Measurements from ENCODE around the gene SPNS2. TPM values are rescaled to one million over a fixed set of nuclear protein-coding genes. Genes with fewer than 3 reads are reported as not detected.

Gene SPNS2
- total and polyA plus RNA-seq, 2 experiments from 2014 or later, result 0.29 TPM; not detected in 1

DNA sequence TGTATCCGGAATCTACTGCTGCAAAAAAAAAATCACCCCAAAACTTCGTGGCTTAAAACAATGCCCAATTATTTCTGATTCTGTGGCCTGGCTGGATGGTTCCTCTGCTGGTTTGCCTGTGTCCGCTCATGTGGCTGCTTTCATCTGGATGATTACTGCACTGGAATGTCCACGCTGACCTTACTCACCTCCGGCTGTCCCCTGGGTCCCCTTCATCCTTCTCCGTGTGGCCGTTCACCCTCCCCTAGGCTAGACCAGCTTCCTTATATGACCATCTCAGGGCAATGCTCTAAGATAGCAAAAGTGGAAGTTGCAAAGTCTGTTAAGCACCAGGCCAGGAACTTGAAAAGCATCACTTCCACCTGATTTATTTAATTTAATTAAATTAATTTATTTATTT is 31.4 kb upstream of the SPNS2 start:
- WGBS, 2 experiments (ENCODE audit: low coverage in 1 of 2, low lambda C conversion rate in 2 of 2, missing lambda C conversion rate in 2 of 2), result 18 to 30% methylated on average over 7 of the region's 7 CpGs
- H3F3A ChIP-seq (ENCODE audit: insufficient read depth), result no peaks in the 10 kb centered on the region
- H3K36me3 ChIP-seq (ENCODE audit: low read depth), result no peaks in the 10 kb centered on the region
- no peaks in the 10 kb centered on the region for H3K79me2 ChIP-seq (ENCODE audit: insufficient read depth)
- no peak overlapping the region for H3K9ac ChIP-seq
- no peak for DNase-seq
- H2AFZ ChIP-seq, result no peak overlapping the region
- H3K4me2 ChIP-seq (ENCODE audit: unreplicated experiment), result no peak overlapping the region
- H3K4me1 ChIP-seq (ENCODE audit: insufficient read depth), result no peaks in the 10 kb centered on the region
- TF ChIP-seq EZH2 (IDR thresholded peaks at IDR 0.05; ENCODE audit: insufficient read depth, poor library complexity, severe bottlenecking) (no peak), EZH2phosphoT487 (IDR thresholded peaks at IDR 0.05; ENCODE audit: insufficient read depth, low read depth) (no peak)
- H3K27ac ChIP-seq, result no peak overlapping the region
- no peaks in the 10 kb centered on the region for H3K9me2 ChIP-seq (ENCODE audit: insufficient read depth)
- no peaks in the 10 kb centered on the region for H4K20me1 ChIP-seq (ENCODE audit: insufficient read depth)
- H3K9me3 ChIP-seq (ENCODE audit: low read depth), result no peaks in the 10 kb centered on the region
- peaks cover 21% of the 10 kb centered on the region for H3K27me3 ChIP-seq (replicated peaks; ENCODE audit: insufficient read depth)
- no peak overlapping the region for H3K4me3 ChIP-seq
- in situ Hi-C loops (cut with MboI), result no loop called here

DNA sequence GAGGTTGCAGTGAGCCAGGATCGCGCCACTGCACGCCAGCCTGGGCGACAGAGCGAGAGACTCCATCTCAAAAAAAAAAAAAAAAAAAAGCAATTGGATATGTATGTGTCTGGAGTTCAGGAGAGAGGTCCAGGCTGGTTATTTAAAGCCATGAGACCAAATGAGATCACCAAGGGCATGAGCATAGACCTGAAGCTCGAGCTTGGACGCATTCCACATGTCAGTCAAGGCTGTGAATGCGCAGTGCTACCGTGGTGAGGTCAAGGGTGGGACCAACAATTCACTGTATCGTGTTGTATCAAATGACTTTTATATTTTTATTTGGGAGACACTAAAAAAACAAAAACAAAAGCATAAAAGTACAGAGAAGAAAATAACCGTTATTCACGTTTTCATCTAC is 29.1 kb upstream of the SPNS2 start:
- DNase-seq, result no peak
- no peaks in the 10 kb centered on the region for H3K9me3 ChIP-seq (ENCODE audit: low read depth)
- H3K36me3 ChIP-seq (ENCODE audit: low read depth), result no peaks in the 10 kb centered on the region
- H3F3A ChIP-seq (ENCODE audit: insufficient read depth), result no peaks in the 10 kb centered on the region
- no peak overlapping the region for H3K4me3 ChIP-seq
- no peak overlapping the region for H3K27ac ChIP-seq
- in situ Hi-C loops (cut with MboI), result no loop called here
- H3K4me2 ChIP-seq (ENCODE audit: unreplicated experiment), result no peak overlapping the region
- 68 to 70% methylated on average over 11 to 12 of the region's 12 CpGs for WGBS, 2 experiments (ENCODE audit: low coverage in 1 of 2, low lambda C conversion rate in 2 of 2, missing lambda C conversion rate in 2 of 2)
- no peak overlapping the region for H3K9ac ChIP-seq
- no peaks in the 10 kb centered on the region for H4K20me1 ChIP-seq (ENCODE audit: insufficient read depth)
- H3K4me1 ChIP-seq (ENCODE audit: insufficient read depth), result no peaks in the 10 kb centered on the region
- peaks cover 21% of the 10 kb centered on the region for H3K27me3 ChIP-seq (replicated peaks; ENCODE audit: insufficient read depth)
- no peaks in the 10 kb centered on the region for H3K79me2 ChIP-seq (ENCODE audit: insufficient read depth)
- TF ChIP-seq EZH2 (IDR thresholded peaks at IDR 0.05; ENCODE audit: insufficient read depth, poor library complexity, severe bottlenecking), result no peak
- TF ChIP-seq EZH2phosphoT487 (IDR thresholded peaks at IDR 0.05; ENCODE audit: insufficient read depth, low read depth), result no peak
- no peak overlapping the region for H2AFZ ChIP-seq
- no peaks in the 10 kb centered on the region for H3K9me2 ChIP-seq (ENCODE audit: insufficient read depth)

DNA sequence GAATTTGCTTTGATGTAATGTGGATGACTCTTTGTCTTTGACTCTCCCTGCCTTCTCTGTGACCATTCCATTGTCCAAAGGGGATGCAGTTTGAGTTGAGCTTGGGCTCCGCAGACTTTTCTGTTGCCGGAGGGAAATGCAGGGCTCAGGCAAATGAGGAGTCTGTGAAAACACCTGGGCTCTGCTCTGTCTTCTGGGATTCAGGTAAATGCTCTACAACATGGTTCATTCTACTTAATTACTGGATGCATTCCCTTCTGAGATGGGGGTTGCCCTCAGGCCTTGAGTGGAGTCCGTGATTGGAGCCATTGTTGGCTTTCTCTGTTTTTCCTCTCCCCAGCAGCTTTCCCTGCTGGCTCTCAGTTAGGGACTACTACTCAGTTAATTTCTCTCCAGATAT is 26.4 kb upstream of the SPNS2 start:
- in situ Hi-C loops (cut with MboI), result no loop called here
- Histone ChIP-seq H4K20me1 (ENCODE audit: insufficient read depth) (no peaks in the 10 kb centered on the region), H3K4me2 (ENCODE audit: unreplicated experiment) (no peak overlapping the region), H3K4me3 (no peak overlapping the region), H3K4me1 (ENCODE audit: insufficient read depth) (no peaks in the 10 kb centered on the region), H3K79me2 (ENCODE audit: insufficient read depth) (no peaks in the 10 kb centered on the region), H3K27me3 (replicated peaks; ENCODE audit: insufficient read depth) (peaks cover 21% of the 10 kb centered on the region), H3K9me3 (ENCODE audit: low read depth) (no peaks in the 10 kb centered on the region), H3K36me3 (ENCODE audit: low read depth) (no peaks in the 10 kb centered on the region), H3K27ac (no peak overlapping the region), H3K9me2 (ENCODE audit: insufficient read depth) (no peaks in the 10 kb centered on the region), H3F3A (ENCODE audit: insufficient read depth) (no peaks in the 10 kb centered on the region), H3K9ac (no peak overlapping the region), H2AFZ (no peak overlapping the region)
- no peak for DNase-seq
- WGBS, 2 experiments (ENCODE audit: low coverage in 1 of 2, low lambda C conversion rate in 2 of 2, missing lambda C conversion rate in 2 of 2), result 69% methylated on average over 3 of the region's 3 CpGs
- TF ChIP-seq EZH2phosphoT487 (IDR thresholded peaks at IDR 0.05; ENCODE audit: insufficient read depth, low read depth), result no peak
- TF ChIP-seq EZH2 (IDR thresholded peaks at IDR 0.05; ENCODE audit: insufficient read depth, poor library complexity, severe bottlenecking), result no peak

DNA sequence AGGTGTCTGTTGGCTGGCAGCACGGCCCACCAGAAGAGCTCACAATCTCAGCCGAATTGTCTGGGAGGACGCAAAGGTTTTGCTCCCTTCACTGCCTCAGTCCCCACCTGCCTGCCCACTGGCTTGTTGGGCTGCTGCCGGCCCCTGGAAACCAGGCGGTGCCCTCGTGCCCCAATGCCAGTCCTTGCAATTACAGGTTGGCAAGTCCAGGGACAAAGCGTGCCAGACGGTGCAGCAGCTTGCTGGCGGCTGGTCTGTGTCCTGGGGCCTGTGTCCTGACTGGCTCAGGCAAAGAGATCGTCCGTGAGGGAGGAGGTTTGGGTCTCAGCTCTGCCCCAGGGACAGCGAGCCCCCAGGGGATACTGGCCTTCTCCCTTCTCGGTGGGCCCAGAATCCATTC is 24.6 kb upstream of the SPNS2 start:
- in situ Hi-C loops (cut with MboI), result no loop called here
- TF ChIP-seq EZH2 (IDR thresholded peaks at IDR 0.05; ENCODE audit: insufficient read depth, poor library complexity, severe bottlenecking) (no peak), EZH2phosphoT487 (IDR thresholded peaks at IDR 0.05; ENCODE audit: insufficient read depth, low read depth) (no peak)
- Histone ChIP-seq H3K4me1 (ENCODE audit: insufficient read depth) (no peaks in the 10 kb centered on the region), H3K79me2 (ENCODE audit: insufficient read depth) (no peaks in the 10 kb centered on the region), H3K9me2 (ENCODE audit: insufficient read depth) (no peaks in the 10 kb centered on the region), H3K4me3 (no peak overlapping the region), H3K36me3 (ENCODE audit: low read depth) (no peaks in the 10 kb centered on the region), H4K20me1 (ENCODE audit: insufficient read depth) (no peaks in the 10 kb centered on the region), H3K27ac (no peak overlapping the region), H3F3A (ENCODE audit: insufficient read depth) (no peaks in the 10 kb centered on the region), H3K9me3 (ENCODE audit: low read depth) (no peaks in the 10 kb centered on the region), H2AFZ (no peak overlapping the region), H3K9ac (no peak overlapping the region), H3K27me3 (replicated peaks; ENCODE audit: insufficient read depth) (peaks cover 18% of the 10 kb centered on the region; the same call in 1 of the 2 replicates), H3K4me2 (ENCODE audit: unreplicated experiment) (no peak overlapping the region)
- DNase-seq, result no peak
- 67 to 79% methylated on average over 13 of the region's 13 CpGs for WGBS, 2 experiments (ENCODE audit: low coverage in 1 of 2, low lambda C conversion rate in 2 of 2, missing lambda C conversion rate in 2 of 2)

DNA sequence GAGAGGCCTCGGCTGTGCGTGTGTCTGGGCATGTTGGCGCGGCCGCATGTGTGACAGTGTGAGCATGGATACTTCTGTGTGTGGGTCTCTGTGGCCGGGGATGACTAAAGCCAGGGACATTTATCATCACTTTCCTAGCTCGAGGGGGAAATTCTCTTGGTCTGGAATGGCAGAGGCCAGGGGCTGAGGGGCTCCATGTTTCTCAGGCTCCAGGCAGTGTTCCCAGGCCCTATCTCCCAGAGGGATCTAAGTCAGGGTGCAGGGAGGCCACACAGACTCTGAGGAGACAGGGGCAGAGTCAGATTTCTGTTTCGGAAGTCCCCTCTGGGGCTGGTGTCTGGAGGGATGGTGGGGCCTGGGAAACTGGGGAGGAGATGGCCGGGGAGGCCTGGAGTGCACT is 23.7 kb upstream of the SPNS2 start:
- Histone ChIP-seq H2AFZ (no peak overlapping the region), H3K27me3 (replicated peaks; ENCODE audit: insufficient read depth) (peaks cover 13% of the 10 kb centered on the region; the same call in 1 of the 2 replicates), H3K9ac (no peak overlapping the region), H4K20me1 (ENCODE audit: insufficient read depth) (no peaks in the 10 kb centered on the region), H3K27ac (no peak overlapping the region), H3K9me3 (ENCODE audit: low read depth) (no peaks in the 10 kb centered on the region), H3K4me3 (no peak overlapping the region), H3F3A (ENCODE audit: insufficient read depth) (no peaks in the 10 kb centered on the region), H3K4me1 (ENCODE audit: insufficient read depth) (no peaks in the 10 kb centered on the region), H3K36me3 (ENCODE audit: low read depth) (no peaks in the 10 kb centered on the region), H3K9me2 (ENCODE audit: insufficient read depth) (no peaks in the 10 kb centered on the region), H3K4me2 (ENCODE audit: unreplicated experiment) (no peak overlapping the region), H3K79me2 (ENCODE audit: insufficient read depth) (no peaks in the 10 kb centered on the region)
- no peak for DNase-seq
- no peak for TF ChIP-seq EZH2 (IDR thresholded peaks at IDR 0.05; ENCODE audit: insufficient read depth, poor library complexity, severe bottlenecking)
- in situ Hi-C loops (cut with MboI), result no loop called here
- 63 to 64% methylated on average over 8 to 9 of the region's 9 CpGs for WGBS, 2 experiments (ENCODE audit: low coverage in 1 of 2, low lambda C conversion rate in 2 of 2, missing lambda C conversion rate in 2 of 2)

Measured in GM23248 (cell line).